Cardiac fibroblast (primary cell): ENCODE results near the gene SF3B5.
"Not testable (repeated sequence)": the region's sequence is repeated elsewhere in the genome, so short reads cannot be mapped to it uniquely, and the experiment has no call there.

Source experiments
- DNase-seq, 2 donors: peaks; one replicate each; pipeline versions ENCODE4 v3.0.0 to v3.0.0-alpha.2; 2010; ENCODE audit warnings: low read depth in 2 of 2
- H3K4me3 ChIP-seq, 2 donors: replicated peaks in 1 of 2; 1 replicate in 1 of 2; 2 replicates in 1 of 2; pipeline ENCODE4 v1.5.1; 2011; ENCODE audit warnings: low read depth in 2 of 2, low read length in 2 of 2, mild to moderate bottlenecking in 2 of 2, moderate library complexity in 1 of 2
- TF ChIP-seq, protein P1 (sequence below): IDR thresholded peaks from one replicate; pipeline ENCODE4 v1.5.1; 2011; ENCODE audit warnings: low read depth, mild to moderate bottlenecking, low read length, inconsistent platforms

Gene SF3B5

DNA sequence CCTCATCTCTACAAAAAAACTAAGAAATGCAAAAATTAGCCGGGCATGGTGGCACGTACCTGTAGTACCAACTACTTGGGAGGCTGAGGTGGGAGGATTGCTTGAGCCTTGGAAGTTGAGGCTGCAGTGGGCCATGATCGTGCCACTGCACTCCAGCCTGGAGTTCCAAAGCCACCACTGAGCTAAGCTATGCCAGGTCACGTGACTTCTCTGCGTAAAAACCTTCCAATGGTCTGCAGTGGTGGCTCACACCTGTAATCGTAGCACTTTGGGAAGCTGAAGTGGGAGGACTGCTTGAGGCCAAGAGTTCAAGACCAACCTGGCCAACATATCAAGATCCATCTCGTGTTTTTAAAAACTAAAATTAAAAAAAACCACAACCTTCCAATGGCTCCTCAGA is 1.7 kb downstream of the SF3B5 start:
- TF ChIP-seq, protein P1, sequence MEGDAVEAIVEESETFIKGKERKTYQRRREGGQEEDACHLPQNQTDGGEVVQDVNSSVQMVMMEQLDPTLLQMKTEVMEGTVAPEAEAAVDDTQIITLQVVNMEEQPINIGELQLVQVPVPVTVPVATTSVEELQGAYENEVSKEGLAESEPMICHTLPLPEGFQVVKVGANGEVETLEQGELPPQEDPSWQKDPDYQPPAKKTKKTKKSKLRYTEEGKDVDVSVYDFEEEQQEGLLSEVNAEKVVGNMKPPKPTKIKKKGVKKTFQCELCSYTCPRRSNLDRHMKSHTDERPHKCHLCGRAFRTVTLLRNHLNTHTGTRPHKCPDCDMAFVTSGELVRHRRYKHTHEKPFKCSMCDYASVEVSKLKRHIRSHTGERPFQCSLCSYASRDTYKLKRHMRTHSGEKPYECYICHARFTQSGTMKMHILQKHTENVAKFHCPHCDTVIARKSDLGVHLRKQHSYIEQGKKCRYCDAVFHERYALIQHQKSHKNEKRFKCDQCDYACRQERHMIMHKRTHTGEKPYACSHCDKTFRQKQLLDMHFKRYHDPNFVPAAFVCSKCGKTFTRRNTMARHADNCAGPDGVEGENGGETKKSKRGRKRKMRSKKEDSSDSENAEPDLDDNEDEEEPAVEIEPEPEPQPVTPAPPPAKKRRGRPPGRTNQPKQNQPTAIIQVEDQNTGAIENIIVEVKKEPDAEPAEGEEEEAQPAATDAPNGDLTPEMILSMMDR: no peak
- no peak overlapping the region for H3K4me3 ChIP-seq
- DNase-seq: no peak

DNA sequence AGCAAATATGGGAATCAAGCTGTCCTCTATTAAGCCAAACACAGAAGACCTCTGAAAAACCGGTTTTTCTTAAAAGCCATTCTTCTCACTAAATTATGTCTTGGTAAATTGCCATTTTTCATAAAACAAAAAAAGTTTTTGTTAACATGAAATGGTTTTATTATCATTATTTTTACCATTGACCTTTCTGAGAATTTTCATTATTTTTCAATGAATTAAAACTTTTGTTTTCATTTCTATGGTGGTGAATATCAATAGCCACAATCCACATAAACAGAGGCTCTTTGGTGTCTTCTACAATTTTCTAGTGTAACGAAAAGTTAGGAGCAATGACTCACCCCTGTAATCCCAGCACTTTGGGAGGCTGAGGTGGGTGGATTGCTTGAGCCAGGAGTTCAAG is 2.1 kb downstream of the SF3B5 start:
- TF ChIP-seq, protein P1: no peak
- H3K4me3 ChIP-seq: no peak overlapping the region
- no peak for DNase-seq

DNA sequence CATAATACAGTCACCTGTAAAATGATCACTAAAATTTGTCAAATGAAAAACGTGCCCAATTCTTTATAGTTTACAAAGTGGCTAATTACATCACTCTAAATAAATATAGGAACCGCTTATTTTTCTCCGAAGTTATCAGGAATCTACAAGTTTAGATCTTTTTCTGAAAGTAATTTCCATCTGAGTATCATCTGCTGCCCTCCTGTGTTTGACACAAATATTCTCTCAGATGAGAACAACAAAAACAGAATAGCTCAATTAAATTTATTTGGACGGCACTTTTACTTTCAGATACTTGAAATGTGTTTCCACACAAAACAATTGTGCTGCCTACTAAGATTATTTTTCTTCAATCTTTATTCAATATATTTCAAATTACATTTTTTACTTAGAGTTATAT is 5.0 kb downstream of the SF3B5 start:
- DNase-seq: no peak
- H3K4me3 ChIP-seq: no peak overlapping the region
- TF ChIP-seq, protein P1: no peak

DNA sequence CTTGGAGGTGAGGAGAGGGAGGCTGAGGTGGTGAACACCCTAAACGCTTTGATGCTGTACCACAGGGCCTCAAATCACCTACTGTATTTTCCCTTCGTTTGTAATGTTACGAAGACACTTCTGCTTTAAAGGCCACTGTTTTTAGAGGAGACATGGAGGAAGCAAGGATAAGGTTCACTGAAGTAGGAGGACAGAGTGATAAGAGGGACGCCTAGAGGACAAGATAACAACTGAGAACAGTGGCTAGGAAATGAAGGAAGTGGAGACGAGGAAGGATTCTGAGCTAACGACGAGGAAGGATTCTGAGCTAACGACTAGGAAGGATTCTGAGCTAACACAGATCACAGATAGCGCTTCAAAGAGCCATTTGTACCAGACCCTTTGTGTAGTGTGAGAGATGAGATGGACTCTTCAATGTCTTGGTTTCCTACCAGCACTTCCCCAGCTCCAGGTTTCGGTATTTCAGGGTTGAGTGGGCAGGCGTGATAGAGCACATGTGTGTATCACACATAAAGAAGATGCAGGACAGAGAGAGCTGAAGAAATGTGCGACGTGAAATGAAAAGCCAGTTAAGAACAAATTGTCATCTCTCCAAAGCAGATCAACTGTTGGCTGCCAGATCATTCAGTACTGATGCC is 7.5 kb downstream of the SF3B5 start:
- no peak for DNase-seq

DNA sequence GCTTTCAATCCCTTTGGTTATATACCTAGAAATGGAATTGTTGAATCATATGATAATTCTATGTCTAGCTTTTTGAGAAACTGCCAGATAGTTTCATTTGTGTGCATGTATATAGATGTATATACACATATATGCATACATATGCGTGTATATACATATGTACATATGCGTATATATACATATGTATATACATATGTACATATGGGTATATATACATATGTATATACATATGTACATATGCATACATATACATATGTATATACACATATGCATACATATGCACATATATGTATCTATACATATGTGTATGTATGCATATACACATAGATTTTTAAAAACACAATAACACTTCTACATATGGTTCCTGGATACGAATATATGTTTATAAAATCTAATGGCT is 8.4 kb downstream of the SF3B5 start:
- TF ChIP-seq, protein P1: no peak

More for the DNA sequence above, 7.5 kb downstream of the SF3B5 start:
- H3K4me3 ChIP-seq: no peak overlapping the region
- TF ChIP-seq, protein P1: no peak

DNA sequence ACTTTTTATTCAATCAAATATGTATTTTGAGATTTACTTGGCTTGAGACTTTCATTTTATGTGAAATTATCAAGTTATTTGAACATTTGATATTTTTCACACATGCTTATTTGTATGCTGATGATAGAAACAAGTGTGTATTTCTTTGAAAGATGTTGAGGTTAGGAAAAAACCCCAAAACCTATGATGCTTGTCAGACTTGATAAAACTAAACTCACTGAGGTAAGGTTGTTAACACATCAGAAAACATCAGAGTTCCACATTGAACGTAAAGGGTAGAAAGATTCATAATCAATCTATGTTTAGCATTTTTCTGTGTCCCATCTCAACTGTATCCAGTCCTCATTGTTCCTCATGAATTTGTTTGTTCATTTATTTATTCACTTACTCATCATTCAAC is 12.2 kb downstream of the SF3B5 start:
- DNase-seq: no peak
- no peak overlapping the region for H3K4me3 ChIP-seq
- TF ChIP-seq, protein P1: no peak

More for the DNA sequence above, 8.4 kb downstream of the SF3B5 start:
- DNase-seq: no peak
- H3K4me3 ChIP-seq: no peak overlapping the region

DNA sequence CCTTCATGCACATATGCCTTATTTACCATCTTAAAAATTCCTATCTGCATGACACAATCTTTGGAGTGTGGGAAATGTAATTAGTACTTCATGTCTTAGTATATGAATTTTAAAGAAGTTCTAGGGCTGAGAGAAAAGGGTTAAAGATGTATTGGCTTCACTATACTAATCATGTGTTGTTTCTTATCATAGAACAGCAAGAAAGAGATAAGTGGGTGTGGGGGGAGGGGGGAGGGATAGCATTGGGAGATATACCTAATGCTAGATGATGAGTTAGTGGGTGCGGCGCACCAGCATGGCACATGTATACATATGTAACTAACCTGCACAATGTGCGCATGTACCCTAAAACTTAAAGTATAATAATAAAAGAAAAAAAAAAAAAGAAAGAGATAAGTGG is 13.0 kb downstream of the SF3B5 start:
- not testable (repeated sequence) for DNase-seq, H3K4me3 ChIP-seq
